Neural progenitor cell (in vitro differentiated cells): Measurements from ENCODE around the gene ARRDC4. TPM values are rescaled to one million over a fixed set of nuclear protein-coding genes. Genes with fewer than 3 reads are reported as not detected.

Experiments
- DNase-seq: peaks from one replicate; pipeline ENCODE4 v3.0.0-alpha.2; 2016; ENCODE audit warnings: low spot score
- H2AFZ ChIP-seq: fragments of 200-600 bp; sonication (generic); replicated peaks from 2 replicates; pipeline ENCODE4 v1.6.1; 2016; ENCODE audit warnings: antibody characterized with exemption
- H3F3A ChIP-seq: fragments of 200-600 bp; sonication (generic); 2 replicates; pipeline ENCODE4 v1.6.1; 2016; ENCODE audit warnings: antibody characterized with exemption, low read depth
- H3K27ac ChIP-seq: fragments of 200-600 bp; sonication (generic); 2 replicates; pipeline ENCODE4 v1.5.1; 2016; ENCODE audit warnings: mild to moderate bottlenecking
- H3K27me3 ChIP-seq: fragments of 200-600 bp; sonication (generic); 2 replicates; pipeline ENCODE4 v1.6.1; 2016; ENCODE audit warnings: mild to moderate bottlenecking, moderate library complexity
- H3K36me3 ChIP-seq: fragments of 200-600 bp; sonication (generic); 2 replicates; pipeline ENCODE4 v1.5.1; 2016
- H3K4me1 ChIP-seq: fragments of 200-600 bp; sonication (generic); 2 replicates; pipeline ENCODE4 v1.6.1; 2016; ENCODE audit warnings: mixed run types
- H3K4me2 ChIP-seq: fragments of 200-600 bp; sonication (generic); 2 replicates; pipeline ENCODE4 v1.6.1; 2016
- H3K4me3 ChIP-seq: fragments of 200-600 bp; sonication (generic); 2 replicates; pipeline ENCODE4 v1.5.1; 2016
- H3K79me2 ChIP-seq: fragments of 200-600 bp; sonication (generic); 2 replicates; pipeline ENCODE4 v1.6.1; 2016; ENCODE audit warnings: low read depth
- H3K9ac ChIP-seq: fragments of 200-600 bp; sonication (generic); 2 replicates; pipeline ENCODE4 v1.6.1; 2016
- H3K9me3 ChIP-seq: fragments of 200-600 bp; sonication (generic); 2 replicates; pipeline ENCODE4 v1.5.1; 2016; ENCODE audit warnings: low read depth
- H4K20me1 ChIP-seq: fragments of 200-600 bp; sonication (generic); 2 replicates; pipeline ENCODE4 v1.6.1; 2016; ENCODE audit warnings: low read depth
- H3K27ac Mint-ChIP-seq: 3 replicates; pipeline ENCODE4 v1.8.0; 2021; ENCODE audit warnings: mixed read lengths
- H3K27me3 Mint-ChIP-seq: 2 replicates; pipeline ENCODE4 v1.8.0; 2022; ENCODE audit warnings: low read depth, mild to moderate bottlenecking, inconsistent platforms, moderate library complexity, mixed read lengths; ENCODE audit not compliant: insufficient read depth
- H3K36me3 Mint-ChIP-seq: 3 replicates; pipeline ENCODE4 v1.8.0; 2021; ENCODE audit warnings: mixed read lengths
- H3K4me1 Mint-ChIP-seq: 3 replicates; pipeline ENCODE4 v1.8.0; 2021; ENCODE audit warnings: mixed read lengths
- H3K4me3 Mint-ChIP-seq: 3 replicates; pipeline ENCODE4 v1.8.0; 2021; ENCODE audit warnings: mild to moderate bottlenecking, moderate library complexity, mixed read lengths
- H3K9me3 Mint-ChIP-seq: 3 replicates; pipeline ENCODE4 v1.8.0; 2020; ENCODE audit warnings: mixed read lengths
- CTCF ChIP-seq: fragments of 200-600 bp; sonication (generic); IDR thresholded peaks from 2 replicates; pipeline ENCODE4 v1.5.1; 2017; ENCODE audit warnings: antibody characterized with exemption, mild to moderate bottlenecking
- EZH2 ChIP-seq: fragments of 200-600 bp; sonication (generic); IDR thresholded peaks from 2 replicates; pipeline ENCODE4 v1.6.1; 2017; ENCODE audit warnings: antibody characterized with exemption, mild to moderate bottlenecking, moderate library complexity
- EZH2phosphoT487 ChIP-seq: fragments of 200-600 bp; sonication (generic); IDR thresholded peaks from 2 replicates; pipeline ENCODE4 v1.6.1; 2017; ENCODE audit warnings: antibody characterized with exemption
- total RNA-seq: library from RNA; depleted of rRNA; stranded (reverse); fragments of >200 nt; gene quantifications from 2 replicates; pipeline ENCODE4 v1.2.3, GENCODE V29; 2015; ENCODE audit warnings: low replicate concordance

ARRDC4 gene
- total RNA-seq, 1 donor from 2014 or later: 28.2 TPM

- H3K36me3 ChIP-seq: no peaks in the 10 kb centered on the region
- Mint-ChIP-seq H3K27me3 (peaks cover 3% of the 10 kb centered on the region), H3K4me3 (no peak overlapping the region), H3K4me1 (peaks cover 11% of the 10 kb centered on the region), H3K27ac (no peak overlapping the region), H3K36me3 (peaks cover 1% of the 10 kb centered on the region), H3K9me3 (no peaks in the 10 kb centered on the region)
- no peaks in the 10 kb centered on the region for H3K79me2 ChIP-seq
- TF ChIP-seq EZH2: no peak
- TF ChIP-seq CTCF: no peak
- H2AFZ ChIP-seq: no peak overlapping the region
- H4K20me1 ChIP-seq: no peaks in the 10 kb centered on the region
- H3K4me1 ChIP-seq: no peaks in the 10 kb centered on the region
- H3F3A ChIP-seq: no peaks in the 10 kb centered on the region
- no peaks in the 10 kb centered on the region for H3K27me3 ChIP-seq
- H3K4me3 ChIP-seq: no peak overlapping the region
- no peak overlapping the region for H3K4me2 ChIP-seq
- no peaks in the 10 kb centered on the region for H3K9me3 ChIP-seq
- H3K9ac ChIP-seq: no peak overlapping the region
- no peak for DNase-seq
- H3K27ac ChIP-seq: no peak overlapping the region
Measured at GRCh38 chr15:97978401-97979139, 18.1 kb downstream of the ARRDC4 start.

GRCh38 chr15:97979140-97979520 lies 18.6 kb downstream of the ARRDC4 start:
- Mint-ChIP-seq H3K27me3 (peaks cover 3% of the 10 kb centered on the region), H3K27ac (no peak overlapping the region), H3K36me3 (no peaks in the 10 kb centered on the region), H3K4me3 (no peak overlapping the region), H3K4me1 (peaks cover 11% of the 10 kb centered on the region), H3K9me3 (no peaks in the 10 kb centered on the region)
- Histone ChIP-seq H3K9me3 (no peaks in the 10 kb centered on the region), H3K4me3 (no peak overlapping the region), H2AFZ (no peak overlapping the region), H3F3A (no peaks in the 10 kb centered on the region), H3K4me2 (no peak overlapping the region), H3K27ac (no peak overlapping the region), H3K79me2 (no peaks in the 10 kb centered on the region), H3K36me3 (no peaks in the 10 kb centered on the region), H3K4me1 (no peaks in the 10 kb centered on the region), H3K27me3 (no peaks in the 10 kb centered on the region), H4K20me1 (no peaks in the 10 kb centered on the region), H3K9ac (no peak overlapping the region)
- TF ChIP-seq EZH2phosphoT487: no peak
- TF ChIP-seq CTCF: no peak
- DNase-seq: no peak

- Histone ChIP-seq H3K9me3 (no peaks in the 10 kb centered on the region), H4K20me1 (no peaks in the 10 kb centered on the region), H3K4me3 (no peak overlapping the region), H3K4me2 (no peak overlapping the region), H3K27me3 (no peaks in the 10 kb centered on the region), H3K9ac (no peak overlapping the region), H2AFZ (no peak overlapping the region), H3K27ac (no peak overlapping the region), H3F3A (no peaks in the 10 kb centered on the region), H3K4me1 (no peaks in the 10 kb centered on the region), H3K79me2 (no peaks in the 10 kb centered on the region), H3K36me3 (no peaks in the 10 kb centered on the region)
- Mint-ChIP-seq H3K27me3 (peaks cover 3% of the 10 kb centered on the region), H3K36me3 (no peaks in the 10 kb centered on the region), H3K9me3 (peaks cover 3% of the 10 kb centered on the region), H3K4me3 (no peak overlapping the region), H3K27ac (no peak overlapping the region), H3K4me1 (peaks cover 11% of the 10 kb centered on the region)
- no peak for DNase-seq
- TF ChIP-seq EZH2phosphoT487 (no peak), CTCF (no peak), EZH2 (no peak)
Measured at GRCh38 chr15:97981058-97981457, 20.6 kb downstream of the ARRDC4 start.
